Measurements from ENCODE around the gene CNIH4. TPM values are rescaled to one million over a fixed set of nuclear protein-coding genes. Genes with fewer than 3 reads are reported as not detected.

Gene CNIH4
- total RNA-seq, 6 experiments from 2014 or later: 9.9 to 22.1 (median 18.1) TPM

GRCh38 chr1:224380003-224380402, 23.3 kb downstream of the CNIH4 start:
- no peak for TF ChIP-seq POLR2A (IDR thresholded peaks at IDR 0.05)
- TF ChIP-seq, protein P1, sequence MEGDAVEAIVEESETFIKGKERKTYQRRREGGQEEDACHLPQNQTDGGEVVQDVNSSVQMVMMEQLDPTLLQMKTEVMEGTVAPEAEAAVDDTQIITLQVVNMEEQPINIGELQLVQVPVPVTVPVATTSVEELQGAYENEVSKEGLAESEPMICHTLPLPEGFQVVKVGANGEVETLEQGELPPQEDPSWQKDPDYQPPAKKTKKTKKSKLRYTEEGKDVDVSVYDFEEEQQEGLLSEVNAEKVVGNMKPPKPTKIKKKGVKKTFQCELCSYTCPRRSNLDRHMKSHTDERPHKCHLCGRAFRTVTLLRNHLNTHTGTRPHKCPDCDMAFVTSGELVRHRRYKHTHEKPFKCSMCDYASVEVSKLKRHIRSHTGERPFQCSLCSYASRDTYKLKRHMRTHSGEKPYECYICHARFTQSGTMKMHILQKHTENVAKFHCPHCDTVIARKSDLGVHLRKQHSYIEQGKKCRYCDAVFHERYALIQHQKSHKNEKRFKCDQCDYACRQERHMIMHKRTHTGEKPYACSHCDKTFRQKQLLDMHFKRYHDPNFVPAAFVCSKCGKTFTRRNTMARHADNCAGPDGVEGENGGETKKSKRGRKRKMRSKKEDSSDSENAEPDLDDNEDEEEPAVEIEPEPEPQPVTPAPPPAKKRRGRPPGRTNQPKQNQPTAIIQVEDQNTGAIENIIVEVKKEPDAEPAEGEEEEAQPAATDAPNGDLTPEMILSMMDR (IDR thresholded peaks at IDR 0.05): no peak
- intact Hi-C loops (cut with DNase I): no loop called here
- Histone ChIP-seq H3K4me3 (no peak overlapping the region), H3K9me3 (no peaks in the 10 kb centered on the region), H3K36me3 (peaks cover 0 to 12% (median 4%) of the 10 kb centered on the region in 4 donors), H3K27me3 (no peaks in the 10 kb centered on the region), H3K4me1 (peaks cover 0 to 3% (median 0%) of the 10 kb centered on the region in 4 donors), H3K27ac (no peak overlapping the region)
- DNase-seq (no peak), ATAC-seq (peak; percentile 55 to 72 (median 67))
- 67% methylated on average over 3 of the region's 4 CpGs for WGBS (ENCODE audit: insufficient coverage, low coverage, low lambda C conversion rate, missing lambda C conversion rate)

GRCh38 chr1:224381880-224382548, 25.3 kb downstream of the CNIH4 start:
- no peaks in the 10 kb centered on the region for H3K9me3 ChIP-seq
- TF ChIP-seq POLR2A (IDR thresholded peaks at IDR 0.05): no peak
- TF ChIP-seq, protein P1 (IDR thresholded peaks at IDR 0.05): no peak
- peaks cover 0 to 3% (median 0%) of the 10 kb centered on the region in 4 donors for H3K4me1 ChIP-seq
- H3K27ac ChIP-seq: no peak overlapping the region
- DNase-seq (no peak), ATAC-seq (no peak)
- no peaks in the 10 kb centered on the region for H3K27me3 ChIP-seq
- H3K36me3 ChIP-seq: peaks cover 0 to 4% (median 2%) of the 10 kb centered on the region in 4 donors
- intact Hi-C loops (cut with DNase I): no loop called here
- H3K4me3 ChIP-seq: no peak overlapping the region
- 85% methylated on average over 4 of the region's 4 CpGs for WGBS (ENCODE audit: insufficient coverage, low coverage, low lambda C conversion rate, missing lambda C conversion rate)

DNA sequence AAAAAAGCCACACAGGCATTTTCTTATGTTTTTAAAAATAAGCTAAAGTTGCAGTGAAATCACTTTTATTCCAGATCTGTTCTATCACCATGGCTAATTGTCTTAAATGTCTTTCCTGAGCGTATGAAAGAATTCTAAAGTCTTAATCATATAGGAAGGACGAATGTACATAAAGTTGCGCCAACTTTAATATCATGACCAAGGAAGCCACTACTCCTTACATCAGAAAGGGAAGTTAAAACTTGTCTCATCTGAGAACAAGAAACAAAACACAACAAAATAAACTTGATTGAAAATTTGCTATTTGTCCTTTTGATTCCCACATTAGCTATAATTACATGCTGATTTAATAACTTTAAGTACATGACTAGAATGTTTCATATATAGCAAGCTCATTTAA, 26.5 kb downstream of the CNIH4 start:
- TF ChIP-seq, protein P1 (IDR thresholded peaks at IDR 0.05): no peak
- no peak for TF ChIP-seq POLR2A (IDR thresholded peaks at IDR 0.05)
- no peaks in the 10 kb centered on the region for H3K27me3 ChIP-seq
- no peaks in the 10 kb centered on the region for H3K9me3 ChIP-seq
- intact Hi-C loops (cut with DNase I): no loop called here
- no peak overlapping the region for H3K27ac ChIP-seq
- H3K36me3 ChIP-seq: peaks cover 0 to 10% (median 6%) of the 10 kb centered on the region in 4 donors
- peaks cover 0 to 3% (median 0%) of the 10 kb centered on the region in 4 donors for H3K4me1 ChIP-seq
- H3K4me3 ChIP-seq: no peak overlapping the region
- WGBS (ENCODE audit: insufficient coverage, low coverage, low lambda C conversion rate, missing lambda C conversion rate): 71% methylated on average over 3 of the region's 3 CpGs
- DNase-seq (no peak), ATAC-seq (no peak)

GRCh38 chr1:224387302-224387912, 30.7 kb downstream of the CNIH4 start:
- TF ChIP-seq, protein P1 (IDR thresholded peaks at IDR 0.05): no peak
- TF ChIP-seq POLR2A (IDR thresholded peaks at IDR 0.05): no peak
- DNase-seq (no peak), ATAC-seq (no peak)
- intact Hi-C loops (cut with DNase I): no loop called here
- Histone ChIP-seq H3K9me3 (no peaks in the 10 kb centered on the region), H3K27ac (no peak overlapping the region), H3K4me1 (peaks cover 0 to 11% (median 4%) of the 10 kb centered on the region in 4 donors), H3K4me3 (no peak overlapping the region), H3K36me3 (peaks cover 4 to 37% (median 19%) of the 10 kb centered on the region in 4 donors), H3K27me3 (no peaks in the 10 kb centered on the region)
- WGBS (ENCODE audit: insufficient coverage, low coverage, low lambda C conversion rate, missing lambda C conversion rate): 61% methylated on average over 6 of the region's 6 CpGs

Data from right lobe of liver (tissue), 6 donors.